NCI-H345 treated with DMSO at 0.1 percent for 48 hours (cell line): ENCODE results near the gene ALDH4A1.
"Not testable (repeated sequence)": the region's sequence is repeated elsewhere in the genome, so short reads cannot be mapped to it uniquely, and the experiment has no call there.

Experiments used
- DNase-seq: peaks from one replicate; lab custom pipeline; 2025; ENCODE audit not compliant: unreplicated experiment; lab: John Stamatoyannopoulos, UW

ALDH4A1 gene

DNA sequence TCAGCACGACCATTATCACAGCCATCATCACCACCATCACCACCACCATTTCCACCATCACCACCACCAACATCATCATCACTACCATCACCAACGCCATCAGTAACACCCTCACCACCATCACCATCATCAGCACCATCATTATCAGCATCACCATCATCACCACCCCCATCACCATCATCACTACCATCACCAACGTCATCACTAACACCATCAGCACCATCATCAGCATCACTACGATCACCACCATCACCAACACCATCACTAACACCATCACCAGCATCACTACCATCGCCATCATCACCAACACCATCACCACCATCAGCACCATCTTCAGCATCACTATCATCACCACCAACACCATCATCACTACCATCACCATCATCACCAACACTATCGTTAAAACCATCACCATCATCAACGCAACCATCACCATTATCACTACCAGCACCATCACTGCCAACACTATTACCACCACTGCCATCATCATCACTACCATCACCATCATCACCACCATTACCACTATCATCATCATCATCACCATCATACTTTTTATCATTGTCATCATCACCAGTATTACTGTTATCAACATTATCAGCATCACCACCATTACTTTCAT, 44.2 kb downstream of the ALDH4A1 start:
- DNase-seq, result no peak

GRCh38 chr1:18856435-18856834, 45.9 kb downstream of the ALDH4A1 start:
- no peak for DNase-seq

- DNase-seq, result no peak
Measured at GRCh38 chr1:18855573-18855972, 46.8 kb downstream of the ALDH4A1 start.

DNA sequence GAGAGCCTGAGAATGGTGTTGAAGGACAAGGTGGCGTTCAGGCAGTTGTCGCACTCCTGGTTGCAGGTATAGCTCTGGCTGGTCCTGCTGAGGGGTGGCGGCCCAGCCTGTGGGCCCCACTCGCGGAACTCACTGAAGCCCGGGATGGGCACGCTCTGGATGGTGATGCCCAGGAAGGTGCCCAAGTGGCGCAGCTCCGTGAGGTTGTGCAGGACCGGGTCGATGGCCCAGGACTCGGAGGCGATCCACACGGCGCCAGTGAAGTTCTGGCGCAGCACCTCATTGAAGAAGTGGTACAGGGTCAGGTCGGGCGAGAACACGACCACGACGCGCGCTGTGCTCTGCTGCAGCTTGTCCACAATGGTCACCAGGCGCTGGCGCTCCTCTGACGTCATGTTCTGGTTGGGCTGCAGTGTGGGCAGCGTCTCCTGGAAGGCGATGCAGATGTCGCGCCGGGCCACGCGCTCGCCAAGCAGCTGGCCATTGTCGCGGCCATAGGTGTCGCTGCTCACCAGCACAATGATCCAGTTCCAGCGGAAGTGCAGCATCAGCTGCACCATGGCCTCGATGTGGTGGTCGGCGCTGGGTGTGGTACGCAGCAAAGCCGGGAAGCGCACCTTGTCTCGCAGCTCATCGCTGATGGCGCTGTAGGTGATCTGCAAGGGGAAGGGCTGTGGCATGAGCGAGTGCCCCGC, 47.9 kb downstream of the ALDH4A1 start:
- no peak for DNase-seq

GRCh38 chr1:18852501-18852900, 49.9 kb downstream of the ALDH4A1 start:
- DNase-seq, result no peak

GRCh38 chr1:18849261-18849711, 53.1 kb downstream of the ALDH4A1 start:
- no peak for DNase-seq

DNA sequence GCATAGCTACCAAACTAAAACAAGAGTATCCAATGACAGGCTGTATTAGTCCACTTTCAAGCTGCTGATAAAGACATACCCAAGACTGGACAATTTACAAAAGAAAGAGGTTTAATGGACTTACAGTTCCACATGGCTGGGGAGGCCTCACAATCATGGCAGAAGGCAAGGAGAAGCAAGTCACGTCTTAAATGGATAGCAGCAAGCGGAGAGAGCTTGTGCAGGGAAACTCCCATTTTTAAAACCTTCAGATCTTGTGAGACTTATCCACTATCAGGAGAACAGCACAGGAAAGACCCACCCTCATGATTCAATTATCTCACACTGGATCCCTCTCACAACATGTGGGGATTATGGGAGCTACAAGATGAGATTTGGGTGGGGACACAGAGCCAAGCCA, 54.6 kb downstream of the ALDH4A1 start:
- DNase-seq, result not testable (repeated sequence)

- no peak for DNase-seq
Measured at GRCh38 chr1:18840145-18840544, 62.2 kb downstream of the ALDH4A1 start.

DNA sequence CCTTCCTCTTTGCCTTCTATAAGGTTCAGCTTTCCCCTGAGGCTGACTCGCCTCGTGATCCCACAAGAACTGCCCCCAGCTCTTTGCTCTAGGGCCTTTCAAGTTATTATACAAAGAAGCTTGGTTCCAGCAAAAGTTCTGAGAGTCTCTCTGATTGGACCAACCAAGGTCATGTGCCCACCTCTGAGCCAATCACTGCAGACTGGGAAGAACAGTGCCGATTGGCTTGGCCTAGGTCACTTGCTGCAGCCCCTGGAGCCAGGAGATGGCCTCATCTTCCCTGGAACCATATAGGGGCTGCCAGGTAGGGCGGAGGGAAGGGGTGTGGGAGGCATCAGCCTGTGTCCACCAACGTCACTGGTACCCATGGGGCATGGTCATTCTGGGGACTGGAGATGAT, 65.7 kb downstream of the ALDH4A1 start:
- DNase-seq, result no peak

DNA sequence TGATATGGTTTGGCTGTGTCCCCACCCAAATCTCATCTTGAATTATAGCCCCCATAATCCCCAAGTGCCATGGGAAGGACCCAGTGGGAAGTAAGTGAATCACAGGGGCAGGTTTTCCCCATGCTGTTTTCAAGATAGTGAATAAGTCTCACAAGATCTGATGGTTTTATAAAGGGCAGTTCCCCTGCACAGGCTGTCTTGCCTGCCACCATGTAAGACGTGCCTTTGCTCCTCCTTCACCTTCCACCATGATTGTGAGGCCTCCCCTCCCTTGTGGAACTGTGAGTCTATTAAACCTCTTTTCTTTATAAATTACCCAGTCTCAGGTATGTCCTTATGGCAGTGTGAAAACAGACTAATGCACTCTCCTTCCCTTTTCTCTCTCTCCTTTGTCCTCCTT, 70.0 kb downstream of the ALDH4A1 start:
- not testable (repeated sequence) for DNase-seq

GRCh38 chr1:18831656-18832055, 70.7 kb downstream of the ALDH4A1 start:
- DNase-seq, result no peak

- no peak for DNase-seq
Measured at GRCh38 chr1:18830596-18830995, 71.8 kb downstream of the ALDH4A1 start.

GRCh38 chr1:18829671-18830070, 72.7 kb downstream of the ALDH4A1 start:
- no peak for DNase-seq

- no peak for DNase-seq
Measured at GRCh38 chr1:18828224-18828623, 74.1 kb downstream of the ALDH4A1 start.

DNA sequence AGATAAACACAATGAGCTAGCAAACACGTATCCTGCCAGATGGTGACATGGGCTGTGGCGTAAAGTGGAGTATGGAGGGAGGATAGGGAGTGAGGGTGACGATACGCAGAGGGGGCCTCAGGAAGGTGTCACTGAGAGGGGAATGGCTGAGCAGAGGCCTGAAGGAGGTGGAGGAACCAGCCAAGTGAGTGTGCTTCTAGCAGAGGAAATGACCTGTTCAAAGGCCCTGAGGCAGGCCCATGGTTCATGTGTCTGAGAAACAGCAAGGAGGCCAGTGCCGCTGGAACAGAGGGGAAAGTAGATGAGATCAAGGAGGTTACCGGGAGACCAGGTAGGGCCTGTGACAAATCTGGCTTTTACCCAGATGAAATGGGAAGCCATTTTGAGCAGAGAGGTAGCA, 78.9 kb downstream of the ALDH4A1 start:
- no peak for DNase-seq
